ENCODE measurements around the gene GPR162. TPM values are rescaled to one million over a fixed set of nuclear protein-coding genes. Genes with fewer than 3 reads are reported as not detected.

Gene GPR162
- total and polyA plus RNA-seq, 8 donors, result 1.3 to 9.3 (median 4.0) TPM

DNA sequence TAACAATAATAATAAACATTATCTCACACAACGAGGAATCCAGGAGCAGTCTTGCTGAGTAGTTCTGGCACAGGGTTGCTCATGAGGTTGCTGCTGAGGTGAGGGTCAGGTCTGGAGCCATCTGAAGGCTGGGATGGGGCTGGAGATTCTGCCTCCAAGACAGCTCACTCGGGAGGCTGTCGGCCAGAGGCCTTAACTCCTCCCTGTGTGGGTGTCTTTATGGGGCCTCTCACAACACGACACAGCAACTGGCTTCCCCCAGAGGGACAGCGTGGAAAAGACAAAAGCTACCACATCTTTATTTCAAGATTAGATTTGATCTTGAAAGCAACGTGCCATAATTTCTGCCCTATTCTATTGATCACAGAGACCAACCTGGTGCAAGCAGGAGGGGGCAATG is 39.5 kb upstream of the GPR162 start:
- intact Hi-C loops (cut with DNase I; ENCODE audit: low total_unique reads), result loop anchor here (5.0 kb wide), 1 partner anchor 45 kb away; no protein-coding TSS in a partner anchor
- Histone ChIP-seq H3K27me3 (peaks cover 0 to 9% (median 0%) of the 10 kb centered on the region in 3 donors), H3K4me3 (no peak overlapping the region), H3K36me3 (no peaks in the 10 kb centered on the region), H3K9me3 (no peaks in the 10 kb centered on the region), H3K27ac (no peak overlapping the region), H3K4me1 (peaks cover 10 to 30% (median 20%) of the 10 kb centered on the region in 4 donors)
- WGBS, 5 donors, result 74 to 82% (median 81%) methylated on average over 6 of the region's 6 CpGs
- peak in 1 of 2 donors; percentile 0 for DNase-seq
- TF ChIP-seq CTCF (IDR thresholded peaks at IDR 0.05) (no peak), POLR2AphosphoS5 (IDR thresholded peaks at IDR 0.05) (no peak), POLR2A (IDR thresholded peaks at IDR 0.05) (no peak), EP300 (IDR thresholded peaks at IDR 0.05) (no peak)

GRCh38 chr12:6782850-6783566 is 38.6 kb upstream of the GPR162 start:
- WGBS, 5 donors, result 75 to 84% (median 79%) methylated on average over 8 to 10 of the region's 10 CpGs
- Histone ChIP-seq H3K36me3 (no peaks in the 10 kb centered on the region), H3K27ac (no peak overlapping the region), H3K9me3 (no peaks in the 10 kb centered on the region), H3K4me3 (no peak overlapping the region), H3K4me1 (peaks cover 8 to 24% (median 14%) of the 10 kb centered on the region in 4 donors), H3K27me3 (peaks cover 0 to 3% (median 0%) of the 10 kb centered on the region in 3 donors)
- TF ChIP-seq EP300 (IDR thresholded peaks at IDR 0.05), result no peak
- no peak for TF ChIP-seq POLR2AphosphoS5 (IDR thresholded peaks at IDR 0.05)
- no peak for TF ChIP-seq POLR2A (IDR thresholded peaks at IDR 0.05)
- TF ChIP-seq CTCF (IDR thresholded peaks at IDR 0.05), result no peak
- intact Hi-C loops (cut with DNase I; ENCODE audit: low total_unique reads), result loop anchor here (5.0 kb wide), 1 partner anchor 46 kb away; no protein-coding TSS in a partner anchor
- DNase-seq, result no peak

DNA sequence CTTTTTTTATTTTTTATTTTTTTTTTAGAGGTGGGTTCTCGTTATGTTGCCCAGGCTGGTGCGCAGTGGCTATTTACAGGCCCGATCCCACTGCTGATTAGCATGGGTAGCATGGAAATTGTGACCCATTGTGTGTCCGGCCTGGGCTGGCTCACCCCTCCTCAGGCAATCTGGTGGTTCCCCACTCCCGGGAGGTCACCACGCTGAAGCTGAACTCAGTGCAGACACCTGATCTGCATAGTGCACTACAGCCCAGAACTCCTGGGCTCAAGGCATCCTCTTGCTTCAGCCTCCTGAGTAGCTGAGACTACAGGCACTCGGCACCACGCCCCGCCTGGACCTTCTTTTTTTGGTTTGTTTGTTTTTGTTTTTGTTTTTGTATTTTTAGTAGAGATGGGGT is 37.8 kb upstream of the GPR162 start:
- intact Hi-C loops (cut with DNase I; ENCODE audit: low total_unique reads), result loop anchor here (5.0 kb wide), 1 partner anchor 47 kb away; no protein-coding TSS in a partner anchor

DNA sequence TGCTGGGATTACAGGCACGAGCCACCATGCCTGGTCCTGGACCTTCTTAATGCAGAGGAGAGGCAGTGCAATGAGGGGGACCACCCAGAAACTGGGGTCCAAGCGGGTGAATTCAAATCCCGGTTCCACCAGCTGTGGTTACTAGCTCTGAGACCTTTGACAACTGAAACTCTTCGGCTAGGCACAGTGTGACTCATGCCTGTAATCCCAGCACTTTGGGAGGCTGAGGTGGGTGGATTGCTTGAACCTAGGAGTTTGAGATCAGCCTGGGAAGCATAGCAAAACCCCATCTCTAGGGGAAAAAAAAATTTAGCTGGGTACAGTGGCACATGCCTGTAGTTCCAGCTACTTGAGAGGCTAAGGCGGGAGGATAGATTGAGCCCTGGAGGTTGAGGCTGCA is 37.3 kb upstream of the GPR162 start:
- TF ChIP-seq POLR2A (IDR thresholded peaks at IDR 0.05) (no peak), CTCF (IDR thresholded peaks at IDR 0.05) (no peak)
- WGBS, 5 donors, result 55 to 77% (median 61%) methylated on average over 5 of the region's 5 CpGs
- DNase-seq, result no peak
- intact Hi-C loops (cut with DNase I; ENCODE audit: low total_unique reads), result loop anchor here (5.0 kb wide), 1 partner anchor 47 kb away; no protein-coding TSS in a partner anchor
- H3K4me3 ChIP-seq, result no peak overlapping the region
- no peak overlapping the region for H3K27ac ChIP-seq
- peaks cover 0 to 13% (median 1%) of the 10 kb centered on the region in 4 donors for H3K4me1 ChIP-seq
- H3K36me3 ChIP-seq, result no peaks in the 10 kb centered on the region
- no peaks in the 10 kb centered on the region for H3K27me3 ChIP-seq
- no peaks in the 10 kb centered on the region for H3K9me3 ChIP-seq

More for the DNA sequence above, 37.8 kb upstream of the GPR162 start:
- DNase-seq, result no peak
- H3K27ac ChIP-seq, result no peak overlapping the region
- no peaks in the 10 kb centered on the region for H3K9me3 ChIP-seq
- WGBS, 5 donors, result 85 to 95% (median 87%) methylated on average over 8 to 9 of the region's 9 CpGs
- no peak overlapping the region for H3K4me3 ChIP-seq
- TF ChIP-seq EP300 (IDR thresholded peaks at IDR 0.05) (no peak), POLR2A (IDR thresholded peaks at IDR 0.05) (no peak), CTCF (IDR thresholded peaks at IDR 0.05) (no peak), POLR2AphosphoS5 (IDR thresholded peaks at IDR 0.05) (no peak)
- no peaks in the 10 kb centered on the region for H3K36me3 ChIP-seq
- H3K27me3 ChIP-seq, result no peaks in the 10 kb centered on the region
- H3K4me1 ChIP-seq, result peaks cover 0 to 16% (median 6%) of the 10 kb centered on the region in 4 donors
